ENCODE data around the gene GPATCH4.
"Not testable (repeated sequence)": the region's sequence is repeated elsewhere in the genome, so short reads cannot be mapped to it uniquely, and the experiment has no call there.

Gene GPATCH4

GRCh38 chr1:156626079-156626438, 24.8 kb upstream of the GPATCH4 start:
- no peak for DNase-seq (ENCODE audit: low read depth)

- DNase-seq (ENCODE audit: low read depth): peak; percentile 49
Measured at GRCh38 chr1:156625436-156626078, 24.3 kb upstream of the GPATCH4 start.

DNA sequence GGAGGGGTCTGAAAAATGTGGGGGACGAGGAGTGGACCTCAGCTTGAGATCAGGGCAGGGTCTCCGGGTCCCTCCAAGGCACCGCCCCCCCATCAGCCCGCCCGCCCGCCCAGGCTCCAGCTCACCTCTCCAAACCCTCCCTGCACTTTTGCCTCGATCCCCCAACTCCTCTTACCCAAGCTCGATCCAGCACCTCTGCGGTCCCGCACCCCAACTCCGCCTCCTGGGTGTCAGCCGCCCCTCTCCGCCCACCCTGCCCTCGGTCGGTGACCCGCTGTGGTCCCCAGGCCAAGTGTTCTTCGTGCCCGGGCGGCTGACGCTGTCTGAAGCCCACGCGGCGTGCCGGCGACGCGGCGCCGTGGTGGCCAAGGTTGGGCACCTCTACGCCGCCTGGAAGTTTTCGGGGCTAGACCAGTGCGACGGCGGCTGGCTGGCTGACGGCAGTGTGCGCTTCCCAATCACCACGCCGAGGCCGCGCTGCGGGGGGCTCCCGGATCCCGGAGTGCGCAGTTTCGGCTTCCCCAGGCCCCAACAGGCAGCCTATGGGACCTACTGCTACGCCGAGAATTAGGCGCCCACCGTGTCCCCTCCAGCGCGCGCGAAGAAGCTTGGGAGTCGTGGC, 23.6 kb upstream of the GPATCH4 start:
- DNase-seq (ENCODE audit: low read depth): no peak

DNA sequence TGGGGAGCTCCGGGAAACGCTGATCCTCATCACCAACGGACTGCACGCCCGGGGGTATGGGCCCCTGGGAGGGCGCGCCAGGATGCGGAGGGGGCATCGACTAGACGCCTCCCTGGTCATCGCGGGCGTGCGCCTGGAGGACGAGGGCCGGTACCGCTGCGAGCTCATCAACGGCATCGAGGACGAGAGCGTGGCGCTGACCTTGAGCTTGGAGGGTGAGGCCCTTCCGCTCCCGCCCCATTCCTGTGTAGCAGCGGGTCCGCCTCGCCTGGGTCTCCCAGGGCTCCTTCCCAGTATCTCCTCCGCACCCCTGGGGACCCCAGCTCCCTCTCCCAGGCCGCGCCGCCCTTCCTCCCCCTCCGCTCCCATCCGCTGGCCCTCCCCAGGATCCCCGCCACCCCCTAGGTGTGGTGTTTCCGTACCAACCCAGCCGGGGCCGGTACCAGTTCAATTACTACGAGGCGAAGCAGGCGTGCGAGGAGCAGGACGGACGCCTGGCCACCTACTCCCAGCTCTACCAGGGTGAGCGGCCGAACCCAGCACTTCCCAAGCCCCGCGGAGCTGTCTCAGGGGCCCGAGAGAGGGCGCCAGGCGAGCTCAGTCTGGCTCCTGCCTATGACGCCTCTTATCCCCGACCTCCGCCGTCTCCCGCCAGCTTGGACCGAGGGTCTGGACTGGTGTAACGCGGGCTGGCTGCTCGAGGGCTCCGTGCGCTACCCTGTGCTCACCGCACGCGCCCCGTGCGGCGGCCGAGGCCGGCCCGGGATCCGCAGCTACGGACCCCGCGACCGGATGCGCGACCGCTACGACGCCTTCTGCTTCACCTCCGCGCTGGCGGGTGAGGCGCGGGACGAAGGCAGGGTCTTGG, 22.9 kb upstream of the GPATCH4 start:
- DNase-seq (ENCODE audit: low read depth): no peak

DNA sequence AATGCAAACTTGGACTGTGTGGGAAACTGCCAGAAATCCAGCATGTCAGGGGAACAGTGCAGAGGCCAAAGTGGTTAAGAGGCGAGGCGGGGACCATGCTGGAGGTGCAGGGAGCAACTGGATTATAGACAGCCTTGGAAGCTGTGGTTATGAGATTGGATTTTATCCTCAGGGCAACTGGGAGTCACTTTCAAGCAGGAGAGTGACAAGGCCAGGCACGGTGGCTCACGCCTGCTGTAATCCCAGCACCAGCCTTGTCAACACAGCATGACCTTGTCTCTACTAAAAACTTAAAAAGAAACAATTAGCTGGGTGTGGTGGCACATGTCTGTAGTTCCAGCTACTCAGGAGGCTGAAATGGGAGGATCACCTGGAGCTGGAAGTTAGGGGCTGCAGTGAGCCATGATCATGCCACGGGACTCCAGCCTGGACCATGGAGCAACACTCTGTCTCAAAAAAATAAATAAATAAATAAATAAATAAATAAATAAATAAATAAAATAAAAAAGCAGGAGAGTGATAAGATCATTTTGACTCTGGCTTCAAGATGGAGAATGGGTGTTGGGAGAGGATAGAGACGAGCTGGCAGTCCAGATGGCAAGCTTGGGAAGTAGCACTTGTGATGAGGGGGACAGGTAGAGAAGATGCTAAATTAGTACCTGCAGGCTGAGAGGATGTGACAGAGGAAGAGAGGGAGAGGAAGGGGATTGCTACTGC, 21.5 kb upstream of the GPATCH4 start:
- DNase-seq (ENCODE audit: low read depth): no peak

DNA sequence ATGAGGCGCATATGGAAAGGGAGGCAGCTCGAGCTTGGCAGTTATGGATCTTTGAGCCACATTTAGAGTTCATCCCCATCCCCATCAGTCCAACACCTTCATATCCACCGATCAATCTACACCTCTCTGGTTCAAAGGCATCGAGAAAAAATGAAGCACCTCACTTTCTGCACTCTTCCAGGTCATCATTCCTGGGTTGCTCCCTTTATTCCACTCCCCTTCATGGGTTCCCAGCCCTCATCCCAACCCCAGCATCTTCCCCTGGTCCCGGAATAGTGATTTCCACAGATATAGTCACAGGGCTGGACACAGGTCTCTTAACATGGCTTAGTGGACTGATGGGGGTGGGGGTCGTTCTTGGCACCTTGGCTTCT, 18.3 kb upstream of the GPATCH4 start:
- no peak for DNase-seq (ENCODE audit: low read depth)

- no peak for DNase-seq (ENCODE audit: low read depth)
Measured at GRCh38 chr1:156618853-156619581, 17.7 kb upstream of the GPATCH4 start, which contains the start of gene HAPLN2. HAPLN2 (plus strand) TSS chr1:156619415; CDS start chr1:156623491, 4,076 bp downstream.

DNA sequence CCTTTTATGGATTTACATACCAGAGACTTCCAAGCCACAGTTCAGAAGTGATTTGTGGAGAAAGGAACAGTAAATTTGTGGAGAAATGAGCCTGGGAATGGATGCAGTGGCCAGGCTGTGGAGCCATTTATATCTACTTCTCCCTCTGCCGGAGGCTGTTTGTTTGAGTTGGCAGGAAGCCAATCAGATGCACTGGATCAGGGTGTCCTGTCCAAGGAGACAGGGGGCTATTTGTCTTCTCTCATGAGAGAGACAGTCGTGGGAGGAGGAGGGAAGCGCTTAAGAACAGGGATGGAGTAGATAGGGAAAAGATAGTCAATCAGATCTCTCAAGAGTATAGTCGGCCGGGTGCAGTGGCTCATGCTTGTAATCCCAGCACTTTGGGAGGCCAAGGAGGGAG, 15.2 kb upstream of the GPATCH4 start:
- DNase-seq (ENCODE audit: low read depth): no peak

DNA sequence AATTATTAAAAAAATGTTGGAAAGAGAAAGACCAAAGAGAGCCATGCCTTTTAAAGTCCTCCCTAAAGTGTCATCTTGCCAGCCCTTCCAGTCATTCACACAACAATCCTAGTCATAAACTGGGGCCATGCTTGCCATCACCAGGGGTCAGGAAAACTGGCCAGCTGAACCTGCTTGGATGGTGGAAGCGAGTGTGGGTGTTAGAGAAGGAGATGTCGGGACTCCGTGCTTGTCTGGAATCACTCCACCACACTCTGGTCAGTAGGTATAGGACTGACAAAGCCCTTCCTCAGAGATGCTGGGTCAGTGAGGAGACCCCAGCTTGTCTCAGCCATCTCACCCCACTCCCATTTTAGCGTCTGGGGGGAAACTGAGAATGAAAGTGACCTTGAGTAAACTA, 14.7 kb upstream of the GPATCH4 start:
- no peak for DNase-seq (ENCODE audit: low read depth)

- DNase-seq (ENCODE audit: low read depth): no peak
Measured at GRCh38 chr1:156612666-156613065, 11.4 kb upstream of the GPATCH4 start.

DNA sequence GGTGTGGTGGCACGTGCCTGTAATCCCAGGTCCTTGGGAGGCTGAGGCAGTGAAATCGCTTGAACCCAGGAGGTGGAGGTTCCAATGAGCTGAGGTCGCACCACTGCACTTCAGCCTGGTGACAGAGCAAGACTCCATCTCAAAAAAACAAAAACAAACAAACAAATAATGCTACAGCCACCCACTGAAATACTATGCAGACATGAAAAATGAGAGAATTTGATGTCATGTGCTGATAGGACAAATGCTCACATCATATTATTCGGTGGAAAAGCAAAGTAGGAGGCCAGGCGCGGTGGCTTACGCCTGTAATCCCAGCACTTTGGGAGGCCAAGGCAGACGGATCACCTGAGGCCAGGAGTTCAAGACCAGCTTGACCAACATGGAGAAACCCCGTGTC, 8.8 kb upstream of the GPATCH4 start:
- not testable (repeated sequence) for DNase-seq (ENCODE audit: low read depth)

GRCh38 chr1:156608981-156609380, 7.7 kb upstream of the GPATCH4 start:
- no peak for DNase-seq (ENCODE audit: low read depth)

GRCh38 chr1:156608036-156608674, 6.9 kb upstream of the GPATCH4 start:
- DNase-seq (ENCODE audit: low read depth): peak; percentile 55

- not testable (repeated sequence) for DNase-seq (ENCODE audit: low read depth)
Measured at GRCh38 chr1:156607344-156607743, 6.1 kb upstream of the GPATCH4 start.

GRCh38 chr1:156602557-156602993, 1.3 kb upstream of the GPATCH4 start:
- no peak for DNase-seq (ENCODE audit: low read depth)

DNA sequence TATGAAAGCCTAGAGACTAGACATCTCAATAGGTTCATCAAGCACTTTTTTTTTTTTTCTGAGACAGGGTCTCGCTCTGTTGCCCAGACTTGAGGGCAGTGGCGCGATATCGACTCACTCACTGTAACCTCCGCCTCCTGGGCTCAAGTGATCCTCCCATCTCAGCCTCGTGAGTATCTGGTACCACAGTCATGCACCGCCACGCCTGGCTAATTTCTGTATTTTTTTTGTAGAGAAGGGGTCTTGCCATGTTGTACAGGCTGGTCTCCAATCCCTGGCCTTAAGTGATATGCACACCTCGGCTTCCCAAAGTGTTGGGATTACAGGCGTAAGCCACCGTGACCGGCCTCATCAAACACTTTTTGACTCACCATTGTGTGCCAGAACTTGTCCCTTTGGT, 613 bp upstream of the GPATCH4 start:
- DNase-seq (ENCODE audit: low read depth): no peak

- no peak for DNase-seq (ENCODE audit: low read depth)
Measured at GRCh38 chr1:156600733-156601121, 552 bp downstream of the GPATCH4 start.

GRCh38 chr1:156599811-156600210, 1.5 kb downstream of the GPATCH4 start:
- DNase-seq (ENCODE audit: low read depth): no peak

DNA sequence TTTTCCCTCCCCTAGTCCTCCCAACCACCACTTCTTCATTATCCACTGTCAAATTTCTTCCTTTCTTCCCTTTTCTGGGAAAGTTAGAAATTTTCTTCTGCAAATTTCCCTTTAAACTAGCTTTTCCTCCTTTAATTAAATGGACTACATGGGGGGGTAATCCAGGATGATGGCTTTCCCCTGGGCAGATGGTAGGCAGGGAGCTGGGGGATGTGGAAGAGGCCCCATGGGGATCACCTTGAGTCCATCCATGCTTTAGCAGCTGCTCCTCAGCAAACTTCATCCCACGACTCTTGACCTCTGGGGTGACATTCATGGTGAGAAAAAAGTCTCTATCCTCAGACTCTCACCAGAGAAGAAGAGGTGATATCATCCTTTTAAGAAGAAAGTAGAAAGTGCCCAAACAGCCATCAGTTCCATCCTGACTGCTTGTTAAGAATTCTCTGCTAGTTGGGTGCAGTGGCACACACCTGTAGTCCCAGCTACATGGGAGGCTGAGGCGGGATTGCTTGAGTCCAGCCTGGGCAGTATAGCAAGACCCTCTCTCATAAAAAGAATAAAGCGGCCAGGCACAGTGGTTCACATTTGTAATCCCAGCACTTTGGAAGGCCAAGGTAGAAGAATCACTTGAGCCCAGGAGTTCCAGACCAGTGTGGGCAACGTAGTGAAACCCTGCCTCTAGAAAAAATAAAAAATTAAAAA, 2.4 kb downstream of the GPATCH4 start:
- no peak for DNase-seq (ENCODE audit: low read depth)

GRCh38 chr1:156598125-156598524, 3.2 kb downstream of the GPATCH4 start:
- no peak for DNase-seq (ENCODE audit: low read depth)

- no peak for DNase-seq (ENCODE audit: low read depth)
Measured at GRCh38 chr1:156596426-156596825, 4.9 kb downstream of the GPATCH4 start.
